ENCODE data around the gene PRKCH. TPM values are rescaled to one million over a fixed set of nuclear protein-coding genes. Genes with fewer than 3 reads are reported as not detected.

The PRKCH gene
- total RNA-seq, 1 experiment from 2014 or later, result 10.3 TPM

GRCh38 chr14:61341275-61342206 lies 20.2 kb downstream of the PRKCH start:
- Mint-ChIP-seq H3K27me3 (ENCODE audit: low read depth) (no peaks in the 10 kb centered on the region), H3K4me3 (no peak overlapping the region), H3K36me3 (no peaks in the 10 kb centered on the region), H3K4me1 (peaks cover 7% of the 10 kb centered on the region), H3K9me3 (no peaks in the 10 kb centered on the region), H3K27ac (no peak overlapping the region)
- ATAC-seq (no peak), DNase-seq (ENCODE audit: low spot score) (no peak)
- ChIA-PET POLR2A (no interaction called here), CTCF (no interaction called here)
- TF ChIP-seq, protein P1, sequence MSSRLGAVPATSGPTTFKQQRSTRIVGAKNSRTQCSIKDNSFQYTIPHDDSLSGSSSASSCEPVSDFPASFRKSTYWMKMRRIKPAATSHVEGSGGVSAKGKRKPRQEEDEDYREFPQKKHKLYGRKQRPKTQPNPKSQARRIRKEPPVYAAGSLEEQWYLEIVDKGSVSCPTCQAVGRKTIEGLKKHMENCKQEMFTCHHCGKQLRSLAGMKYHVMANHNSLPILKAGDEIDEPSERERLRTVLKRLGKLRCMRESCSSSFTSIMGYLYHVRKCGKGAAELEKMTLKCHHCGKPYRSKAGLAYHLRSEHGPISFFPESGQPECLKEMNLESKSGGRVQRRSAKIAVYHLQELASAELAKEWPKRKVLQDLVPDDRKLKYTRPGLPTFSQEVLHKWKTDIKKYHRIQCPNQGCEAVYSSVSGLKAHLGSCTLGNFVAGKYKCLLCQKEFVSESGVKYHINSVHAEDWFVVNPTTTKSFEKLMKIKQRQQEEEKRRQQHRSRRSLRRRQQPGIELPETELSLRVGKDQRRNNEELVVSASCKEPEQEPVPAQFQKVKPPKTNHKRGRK (CRISPR knock-in tag; IDR thresholded peaks at IDR 0.05; ENCODE audit: borderline replicate concordance), result no peak
- TF ChIP-seq MYBL2 (CRISPR knock-in tag; IDR thresholded peaks at IDR 0.05), result no peak
- no peak for TF ChIP-seq FOXP4 (CRISPR knock-in tag; IDR thresholded peaks at IDR 0.05)
- TF ChIP-seq, protein P2, sequence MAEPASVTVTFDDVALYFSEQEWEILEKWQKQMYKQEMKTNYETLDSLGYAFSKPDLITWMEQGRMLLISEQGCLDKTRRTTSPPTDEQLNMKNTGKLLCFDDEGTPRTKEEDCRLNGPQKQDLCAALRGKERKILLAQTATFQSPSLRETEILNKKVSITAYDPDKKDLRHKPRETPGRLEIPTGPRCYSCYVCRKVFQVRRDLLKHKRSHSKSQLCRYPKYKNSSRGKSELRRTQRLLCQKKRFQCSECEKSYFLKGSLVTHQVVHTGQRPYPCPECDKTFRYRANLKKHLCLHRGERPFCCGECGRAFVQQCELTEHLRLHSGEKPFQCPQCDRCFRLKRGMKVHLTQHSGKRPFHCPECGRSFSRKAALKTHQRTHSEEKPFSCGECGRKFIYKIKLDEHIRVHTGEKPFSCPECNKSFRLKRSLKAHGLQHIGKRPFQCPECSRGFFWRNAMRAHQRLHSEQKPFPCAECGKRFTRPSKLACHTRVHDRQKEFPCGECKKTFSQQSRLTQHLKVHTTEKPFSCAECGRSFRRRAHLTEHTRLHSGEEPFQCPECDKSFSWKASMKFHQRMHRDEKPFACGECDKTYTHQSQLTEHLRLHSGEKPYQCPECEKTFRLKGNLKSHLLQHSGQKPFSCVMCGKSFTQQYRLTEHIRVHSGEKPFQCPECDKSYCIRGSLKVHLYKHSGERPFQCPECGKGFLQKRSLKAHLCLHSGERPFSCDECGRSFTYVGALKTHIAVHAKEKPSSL (CRISPR knock-in tag; conservative IDR thresholded peaks at IDR 0.05), result no peak
- TF ChIP-seq FOXK1 (CRISPR knock-in tag; IDR thresholded peaks at IDR 0.05), result no peak
- no peak for TF ChIP-seq MAX (CRISPR knock-in tag; IDR thresholded peaks at IDR 0.05)

DNA sequence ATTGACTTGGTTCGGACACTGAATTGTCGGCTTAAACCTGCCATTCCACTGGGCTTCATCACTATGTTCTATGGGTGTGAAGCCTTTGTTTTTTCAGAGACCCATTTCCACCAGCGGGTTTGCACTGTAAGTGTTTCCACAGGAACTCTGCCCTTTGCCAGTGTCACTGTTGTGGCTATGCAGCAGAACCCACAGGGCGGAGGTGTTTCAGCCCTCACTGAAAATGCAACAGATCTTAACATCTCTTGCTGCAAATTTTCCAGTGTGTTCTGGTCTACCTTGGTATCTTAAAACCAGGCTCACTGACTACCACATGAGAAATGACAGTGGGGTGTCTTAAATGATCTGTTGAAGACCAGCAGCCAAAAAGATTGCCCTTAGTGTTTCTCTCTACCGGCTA lies 21.1 kb downstream of the PRKCH start:
- Mint-ChIP-seq H3K36me3 (no peaks in the 10 kb centered on the region), H3K4me1 (peaks cover 11% of the 10 kb centered on the region), H3K4me3 (no peak overlapping the region), H3K27ac (no peak overlapping the region), H3K9me3 (no peaks in the 10 kb centered on the region), H3K27me3 (ENCODE audit: low read depth) (no peaks in the 10 kb centered on the region)
- DNase-seq (ENCODE audit: low spot score) (no peak), ATAC-seq (no peak)
- ChIA-PET CTCF (no interaction called here), POLR2A (no interaction called here)
- TF ChIP-seq CREM (CRISPR knock-in tag; IDR thresholded peaks at IDR 0.05) (no peak), ZNF219 (CRISPR knock-in tag; IDR thresholded peaks at IDR 0.05; ENCODE audit: borderline replicate concordance) (no peak), NFE2L1 (CRISPR knock-in tag; IDR thresholded peaks at IDR 0.05) (no peak), ZNF396 (CRISPR knock-in tag; IDR thresholded peaks at IDR 0.05; ENCODE audit: borderline replicate concordance) (no peak), NR1H2 (CRISPR knock-in tag; IDR thresholded peaks at IDR 0.05) (no peak), PRRX2 (CRISPR knock-in tag; IDR thresholded peaks at IDR 0.05) (no peak), EMX1 (CRISPR knock-in tag; IDR thresholded peaks at IDR 0.05) (no peak), MXD4 (CRISPR knock-in tag; IDR thresholded peaks at IDR 0.05; ENCODE audit: borderline replicate concordance) (no peak), FOXP4 (CRISPR knock-in tag; IDR thresholded peaks at IDR 0.05) (no peak)
- TF ChIP-seq, protein P3, sequence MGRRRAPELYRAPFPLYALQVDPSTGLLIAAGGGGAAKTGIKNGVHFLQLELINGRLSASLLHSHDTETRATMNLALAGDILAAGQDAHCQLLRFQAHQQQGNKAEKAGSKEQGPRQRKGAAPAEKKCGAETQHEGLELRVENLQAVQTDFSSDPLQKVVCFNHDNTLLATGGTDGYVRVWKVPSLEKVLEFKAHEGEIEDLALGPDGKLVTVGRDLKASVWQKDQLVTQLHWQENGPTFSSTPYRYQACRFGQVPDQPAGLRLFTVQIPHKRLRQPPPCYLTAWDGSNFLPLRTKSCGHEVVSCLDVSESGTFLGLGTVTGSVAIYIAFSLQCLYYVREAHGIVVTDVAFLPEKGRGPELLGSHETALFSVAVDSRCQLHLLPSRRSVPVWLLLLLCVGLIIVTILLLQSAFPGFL (CRISPR knock-in tag; IDR thresholded peaks at IDR 0.05; ENCODE audit: borderline replicate concordance), result no peak
- TF ChIP-seq, protein P4, sequence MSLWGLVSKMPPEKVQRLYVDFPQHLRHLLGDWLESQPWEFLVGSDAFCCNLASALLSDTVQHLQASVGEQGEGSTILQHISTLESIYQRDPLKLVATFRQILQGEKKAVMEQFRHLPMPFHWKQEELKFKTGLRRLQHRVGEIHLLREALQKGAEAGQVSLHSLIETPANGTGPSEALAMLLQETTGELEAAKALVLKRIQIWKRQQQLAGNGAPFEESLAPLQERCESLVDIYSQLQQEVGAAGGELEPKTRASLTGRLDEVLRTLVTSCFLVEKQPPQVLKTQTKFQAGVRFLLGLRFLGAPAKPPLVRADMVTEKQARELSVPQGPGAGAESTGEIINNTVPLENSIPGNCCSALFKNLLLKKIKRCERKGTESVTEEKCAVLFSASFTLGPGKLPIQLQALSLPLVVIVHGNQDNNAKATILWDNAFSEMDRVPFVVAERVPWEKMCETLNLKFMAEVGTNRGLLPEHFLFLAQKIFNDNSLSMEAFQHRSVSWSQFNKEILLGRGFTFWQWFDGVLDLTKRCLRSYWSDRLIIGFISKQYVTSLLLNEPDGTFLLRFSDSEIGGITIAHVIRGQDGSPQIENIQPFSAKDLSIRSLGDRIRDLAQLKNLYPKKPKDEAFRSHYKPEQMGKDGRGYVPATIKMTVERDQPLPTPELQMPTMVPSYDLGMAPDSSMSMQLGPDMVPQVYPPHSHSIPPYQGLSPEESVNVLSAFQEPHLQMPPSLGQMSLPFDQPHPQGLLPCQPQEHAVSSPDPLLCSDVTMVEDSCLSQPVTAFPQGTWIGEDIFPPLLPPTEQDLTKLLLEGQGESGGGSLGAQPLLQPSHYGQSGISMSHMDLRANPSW (CRISPR knock-in tag; conservative IDR thresholded peaks at IDR 0.05; ENCODE audit: low read depth), result no peak

Measured in WTC11 (cell line).